H9 (cell line): ENCODE results near the gene ZC3H8. TPM values are rescaled to one million over a fixed set of nuclear protein-coding genes. Genes with fewer than 3 reads are reported as not detected.

Experiments used
- DNase-seq: peaks from one replicate; pipeline ENCODE4 v3.0.0-alpha.2; 2017
- H2AFZ ChIP-seq: one replicate; pipeline ENCODE4 v1.6.1; 2013; ENCODE audit warnings: mild to moderate bottlenecking, low read length, control low read depth, moderate library complexity
- H2AK5ac ChIP-seq: 2 replicates; pipeline ENCODE4 v1.6.1; 2013; ENCODE audit warnings: low read length, control low read depth, mixed read lengths; ENCODE audit not compliant: insufficient read length
- H2BK120ac ChIP-seq: one replicate; pipeline ENCODE4 v1.6.1; 2013; ENCODE audit warnings: low read depth, mild to moderate bottlenecking, low read length, control low read depth, inconsistent platforms; ENCODE audit not compliant: poor library complexity, severe bottlenecking
- H2BK12ac ChIP-seq: 2 replicates; pipeline ENCODE4 v1.6.1; 2013; ENCODE audit warnings: low read length, control low read depth, mixed read lengths, low read depth; ENCODE audit not compliant: insufficient read length
- H2BK15ac ChIP-seq: 2 replicates; pipeline ENCODE4 v1.6.1; 2013; ENCODE audit warnings: low read depth, low read length, control low read depth
- H2BK20ac ChIP-seq: one replicate; pipeline ENCODE4 v1.6.1; 2013; ENCODE audit warnings: low read depth, mild to moderate bottlenecking, low read length, control low read depth, inconsistent platforms; ENCODE audit not compliant: poor library complexity, severe bottlenecking
- H2BK5ac ChIP-seq: 2 replicates; pipeline ENCODE4 v1.6.1; 2013; ENCODE audit warnings: low read length, control low read depth, mixed read lengths; ENCODE audit not compliant: insufficient read length
- H3K14ac ChIP-seq: 2 replicates; pipeline ENCODE4 v1.6.1; 2013; ENCODE audit warnings: low read length, control low read depth; ENCODE audit not compliant: insufficient read depth
- H3K18ac ChIP-seq: 2 replicates; pipeline ENCODE4 v1.6.1; 2013; ENCODE audit warnings: low read depth, mild to moderate bottlenecking, mixed read lengths, low read length, control low read depth; ENCODE audit not compliant: insufficient read length
- H3K23ac ChIP-seq: 2 replicates; pipeline ENCODE4 v1.6.1; 2013; ENCODE audit warnings: low read length, control low read depth, mixed read lengths, low read depth; ENCODE audit not compliant: insufficient read length
- H3K23me2 ChIP-seq: 2 replicates; pipeline ENCODE4 v1.6.1; 2013; ENCODE audit warnings: low read depth, mild to moderate bottlenecking, mixed read lengths, low read length, control low read depth; ENCODE audit not compliant: insufficient read length, poor library complexity, severe bottlenecking
- H3K27ac ChIP-seq: 2 replicates; pipeline ENCODE4 v1.5.1; 2013; ENCODE audit warnings: low read length, control low read depth, mixed read lengths, low read depth; ENCODE audit not compliant: insufficient read length
- H3K27me3 ChIP-seq: 2 replicates; pipeline ENCODE4 v1.6.1; 2013; ENCODE audit warnings: low read length, control low read depth, inconsistent platforms; ENCODE audit not compliant: insufficient read depth
- H3K4ac ChIP-seq: 2 replicates; pipeline ENCODE4 v1.6.1; 2013; ENCODE audit warnings: low read depth, mild to moderate bottlenecking, control low read depth, inconsistent platforms, low read length, moderate library complexity
- H3K4me1 ChIP-seq: 2 replicates; pipeline ENCODE4 v1.6.1; 2013; ENCODE audit warnings: low read length, control low read depth, inconsistent platforms; ENCODE audit not compliant: insufficient read depth
- H3K4me2 ChIP-seq: 2 replicates; pipeline ENCODE4 v1.6.1; 2013; ENCODE audit warnings: low read length, control low read depth, mixed read lengths; ENCODE audit not compliant: insufficient read length, insufficient read depth
- H3K56ac ChIP-seq: 2 replicates; pipeline ENCODE4 v1.6.1; 2013; ENCODE audit warnings: low read depth, mild to moderate bottlenecking, mixed read lengths, low read length, control low read depth; ENCODE audit not compliant: insufficient read length
- H3K79me1 ChIP-seq: 2 replicates; pipeline ENCODE4 v1.6.1; 2013; ENCODE audit warnings: low read depth, mild to moderate bottlenecking, moderate library complexity, low read length, control low read depth, inconsistent platforms; ENCODE audit not compliant: insufficient read depth, poor library complexity, severe bottlenecking
- H3K79me2 ChIP-seq: 2 replicates; pipeline ENCODE4 v1.6.1; 2013; ENCODE audit warnings: low read length, control low read depth, inconsistent platforms; ENCODE audit not compliant: insufficient read depth
- H3K9ac ChIP-seq: 2 replicates; pipeline ENCODE4 v1.6.1; 2013; ENCODE audit warnings: low read length, control low read depth, mixed read lengths; ENCODE audit not compliant: insufficient read length; ENCODE audit errors: extremely low read depth
- H3K9me3 ChIP-seq: one replicate; pipeline ENCODE4 v1.6.1; 2013; ENCODE audit warnings: low read depth, low read length, inconsistent platforms; ENCODE audit not compliant: control insufficient read depth
- H3T11ph ChIP-seq: one replicate; pipeline ENCODE4 v1.6.1; 2013; ENCODE audit warnings: mild to moderate bottlenecking, low read length, control low read depth, inconsistent platforms
- H4K20me1 ChIP-seq: one replicate; pipeline ENCODE4 v1.6.1; 2013; ENCODE audit not compliant: control insufficient read depth, insufficient read length, insufficient read depth
- H4K5ac ChIP-seq: 2 replicates; pipeline ENCODE4 v1.6.1; 2013; ENCODE audit warnings: low read depth, mild to moderate bottlenecking, mixed read lengths, low read length, control low read depth; ENCODE audit not compliant: insufficient read length
- H4K8ac ChIP-seq: replicated peaks from 2 replicates; pipeline ENCODE4 v1.6.1; 2013; ENCODE audit warnings: low read length, control low read depth, mixed read lengths, low read depth; ENCODE audit not compliant: insufficient read length
- H4K91ac ChIP-seq: 2 replicates; pipeline ENCODE4 v1.6.1; 2013; ENCODE audit warnings: low read depth, mild to moderate bottlenecking, moderate library complexity, mixed read lengths, low read length, control low read depth; ENCODE audit not compliant: insufficient read length
- H3K27ac Mint-ChIP-seq, 3 experiments: 2 replicates in 2 of 3; 3 replicates in 1 of 3; pipeline ENCODE4 v1.8.0; 2020 to 2021; ENCODE audit warnings: mixed read lengths in 3 of 3, mild to moderate bottlenecking in 1 of 3, moderate library complexity in 1 of 3
- H3K27me3 Mint-ChIP-seq: 2 replicates; pipeline ENCODE4 v1.8.0; 2021; ENCODE audit warnings: low read depth, mild to moderate bottlenecking, moderate library complexity, mixed read lengths
- H3K36me3 Mint-ChIP-seq, 3 experiments: 2 replicates in 2 of 3; 3 replicates in 1 of 3; pipeline ENCODE4 v1.8.0; 2020 to 2021; ENCODE audit warnings: low read depth in 3 of 3, mixed read lengths in 3 of 3; ENCODE audit not compliant: insufficient read depth in 1 of 3
- H3K4me1 Mint-ChIP-seq, 2 experiments: 2 replicates each; pipeline ENCODE4 v1.8.0; 2020; ENCODE audit warnings: mixed read lengths in 2 of 2
- H3K4me3 Mint-ChIP-seq, 2 experiments: 2 replicates in 1 of 2; 3 replicates in 1 of 2; pipeline ENCODE4 v1.8.0; 2020 to 2021; ENCODE audit warnings: mild to moderate bottlenecking in 2 of 2, mixed read lengths in 2 of 2, moderate library complexity in 1 of 2
- H3K9me3 Mint-ChIP-seq, 2 experiments: 2 replicates in 1 of 2; 3 replicates in 1 of 2; pipeline ENCODE4 v1.8.0; 2020; ENCODE audit warnings: mild to moderate bottlenecking in 2 of 2, mixed read lengths in 2 of 2, moderate library complexity in 1 of 2
- CTCF ChIP-seq: fragments of 200-600 bp; sonication (generic); conservative IDR thresholded peaks from 3 replicates; pipeline ENCODE4 v1.8.0; 2021; ENCODE audit warnings: antibody characterized with exemption, mild to moderate bottlenecking
- WGBS: extraction: QIAGEN DNeasy Blood & Tissue Kit; methylation state at CpG from one replicate; pipeline ENCODE4 v1.1.7; 2013; ENCODE audit warnings: missing lambda C conversion rate, low lambda C conversion rate, mixed read lengths; ENCODE audit not compliant: insufficient read length; ENCODE audit errors: extremely low coverage; 5-methylcytosine and 5-hydroxymethylcytosine counted together
- total RNA-seq: library from RNA; stranded (reverse); gene quantifications from 2 replicates; pipeline ENCODE4 v1.2.1, GENCODE V29; 2021

ZC3H8 gene
- total RNA-seq, 1 experiment from 2014 or later = 6.9 TPM

DNA sequence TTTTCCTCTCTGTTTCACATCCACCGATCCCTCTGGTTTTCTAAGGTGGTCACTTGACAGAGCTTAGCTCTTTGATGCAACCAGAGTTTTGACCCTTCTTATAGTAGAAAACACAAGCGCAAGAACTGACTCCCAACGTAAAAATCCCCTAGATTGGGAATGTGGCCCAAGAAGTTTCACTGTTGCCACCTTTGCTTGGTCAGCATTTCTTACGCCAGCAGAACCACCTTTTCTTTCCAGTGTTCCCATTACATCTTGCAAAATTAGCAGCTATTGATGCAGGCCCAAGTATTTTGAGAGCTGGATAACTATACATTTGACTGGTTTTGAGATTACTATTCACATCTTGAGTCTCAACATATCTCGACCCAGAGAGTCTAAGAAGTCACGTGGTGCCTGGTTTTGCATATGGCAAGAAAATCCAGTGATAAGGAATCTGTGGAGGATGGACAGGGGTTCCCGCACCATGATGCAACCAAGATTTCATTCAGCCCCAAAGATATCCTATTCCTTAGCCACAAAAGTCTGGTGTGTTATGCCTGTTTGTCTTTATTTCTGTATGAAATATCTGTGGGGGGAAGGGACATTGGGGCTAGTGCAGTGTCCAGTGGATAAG lies 78.8 kb downstream of the ZC3H8 start:
- H3K23ac ChIP-seq = no peak overlapping the region
- no peaks in the 10 kb centered on the region for H3K27me3 ChIP-seq
- no peak overlapping the region for H2BK5ac ChIP-seq
- Mint-ChIP-seq H3K4me1 (no peaks in the 10 kb centered on the region), H3K4me3 (no peak overlapping the region), H3K36me3 (no peaks in the 10 kb centered on the region; a peak in 1 of 7 replicates), H3K27me3 (peaks cover 11% of the 10 kb centered on the region), H3K27ac (no peak overlapping the region), H3K9me3 (peaks cover 0 to 8% of the 10 kb centered on the region in 2 experiments; a peak in 3 of 5 replicates)
- H2BK20ac ChIP-seq = no peak overlapping the region
- H3T11ph ChIP-seq = no peak overlapping the region
- no peak overlapping the region for H2BK12ac ChIP-seq
- no CpG with 5 or more reads among the region's 7 CpGs for WGBS
- H4K8ac ChIP-seq = no peak overlapping the region
- H2AFZ ChIP-seq = no peak overlapping the region
- H4K91ac ChIP-seq = no peak overlapping the region
- H3K27ac ChIP-seq = no peak overlapping the region
- no peaks in the 10 kb centered on the region for H3K79me2 ChIP-seq
- no peak overlapping the region for H2AK5ac ChIP-seq
- no peak overlapping the region for H4K5ac ChIP-seq
- H3K9ac ChIP-seq = no peak overlapping the region
- H3K56ac ChIP-seq = no peak overlapping the region
- H3K4ac ChIP-seq = no peak overlapping the region
- no peak overlapping the region for H2BK120ac ChIP-seq
- no peaks in the 10 kb centered on the region for H3K23me2 ChIP-seq
- H3K79me1 ChIP-seq = no peaks in the 10 kb centered on the region
- no peak overlapping the region for H3K18ac ChIP-seq
- no peak overlapping the region for H2BK15ac ChIP-seq
- H3K9me3 ChIP-seq = no peaks in the 10 kb centered on the region
- H3K4me1 ChIP-seq = no peaks in the 10 kb centered on the region; the same call in 1 of the 2 replicates
- DNase-seq = no peak
- H3K4me2 ChIP-seq = no peak overlapping the region
- no peaks in the 10 kb centered on the region for H4K20me1 ChIP-seq
- no peak overlapping the region for H3K14ac ChIP-seq
- no peak for TF ChIP-seq CTCF
